H9 (cell line): ENCODE measurements around the gene LITAF. TPM values are rescaled to one million over a fixed set of nuclear protein-coding genes. Genes with fewer than 3 reads are reported as not detected.
A peak's percentile ranks its signal among the peaks of the same experiment; 100 is the strongest.

Experiments
- DNase-seq: peaks from one replicate; pipeline ENCODE4 v3.0.0-alpha.2; 2017
- H2AFZ ChIP-seq: one replicate; pipeline ENCODE4 v1.6.1; 2013; ENCODE audit warnings: mild to moderate bottlenecking, low read length, control low read depth, moderate library complexity
- H2AK5ac ChIP-seq: 2 replicates; pipeline ENCODE4 v1.6.1; 2013; ENCODE audit warnings: low read length, control low read depth, mixed read lengths; ENCODE audit not compliant: insufficient read length
- H2BK120ac ChIP-seq: one replicate; pipeline ENCODE4 v1.6.1; 2013; ENCODE audit warnings: low read depth, mild to moderate bottlenecking, low read length, control low read depth, inconsistent platforms; ENCODE audit not compliant: poor library complexity, severe bottlenecking
- H2BK12ac ChIP-seq: 2 replicates; pipeline ENCODE4 v1.6.1; 2013; ENCODE audit warnings: low read length, control low read depth, mixed read lengths, low read depth; ENCODE audit not compliant: insufficient read length
- H2BK15ac ChIP-seq: 2 replicates; pipeline ENCODE4 v1.6.1; 2013; ENCODE audit warnings: low read depth, low read length, control low read depth
- H2BK20ac ChIP-seq: one replicate; pipeline ENCODE4 v1.6.1; 2013; ENCODE audit warnings: low read depth, mild to moderate bottlenecking, low read length, control low read depth, inconsistent platforms; ENCODE audit not compliant: poor library complexity, severe bottlenecking
- H2BK5ac ChIP-seq: 2 replicates; pipeline ENCODE4 v1.6.1; 2013; ENCODE audit warnings: low read length, control low read depth, mixed read lengths; ENCODE audit not compliant: insufficient read length
- H3K14ac ChIP-seq: 2 replicates; pipeline ENCODE4 v1.6.1; 2013; ENCODE audit warnings: low read length, control low read depth; ENCODE audit not compliant: insufficient read depth
- H3K18ac ChIP-seq: 2 replicates; pipeline ENCODE4 v1.6.1; 2013; ENCODE audit warnings: low read depth, mild to moderate bottlenecking, mixed read lengths, low read length, control low read depth; ENCODE audit not compliant: insufficient read length
- H3K23ac ChIP-seq: 2 replicates; pipeline ENCODE4 v1.6.1; 2013; ENCODE audit warnings: low read length, control low read depth, mixed read lengths, low read depth; ENCODE audit not compliant: insufficient read length
- H3K23me2 ChIP-seq: 2 replicates; pipeline ENCODE4 v1.6.1; 2013; ENCODE audit warnings: low read depth, mild to moderate bottlenecking, mixed read lengths, low read length, control low read depth; ENCODE audit not compliant: insufficient read length, poor library complexity, severe bottlenecking
- H3K27ac ChIP-seq: 2 replicates; pipeline ENCODE4 v1.5.1; 2013; ENCODE audit warnings: low read length, control low read depth, mixed read lengths, low read depth; ENCODE audit not compliant: insufficient read length
- H3K27me3 ChIP-seq: 2 replicates; pipeline ENCODE4 v1.6.1; 2013; ENCODE audit warnings: low read length, control low read depth, inconsistent platforms; ENCODE audit not compliant: insufficient read depth
- H3K4ac ChIP-seq: 2 replicates; pipeline ENCODE4 v1.6.1; 2013; ENCODE audit warnings: low read depth, mild to moderate bottlenecking, control low read depth, inconsistent platforms, low read length, moderate library complexity
- H3K4me1 ChIP-seq: 2 replicates; pipeline ENCODE4 v1.6.1; 2013; ENCODE audit warnings: low read length, control low read depth, inconsistent platforms; ENCODE audit not compliant: insufficient read depth
- H3K4me2 ChIP-seq: 2 replicates; pipeline ENCODE4 v1.6.1; 2013; ENCODE audit warnings: low read length, control low read depth, mixed read lengths; ENCODE audit not compliant: insufficient read length, insufficient read depth
- H3K56ac ChIP-seq: 2 replicates; pipeline ENCODE4 v1.6.1; 2013; ENCODE audit warnings: low read depth, mild to moderate bottlenecking, mixed read lengths, low read length, control low read depth; ENCODE audit not compliant: insufficient read length
- H3K79me1 ChIP-seq: 2 replicates; pipeline ENCODE4 v1.6.1; 2013; ENCODE audit warnings: low read depth, mild to moderate bottlenecking, moderate library complexity, low read length, control low read depth, inconsistent platforms; ENCODE audit not compliant: insufficient read depth, poor library complexity, severe bottlenecking
- H3K79me2 ChIP-seq: 2 replicates; pipeline ENCODE4 v1.6.1; 2013; ENCODE audit warnings: low read length, control low read depth, inconsistent platforms; ENCODE audit not compliant: insufficient read depth
- H3K9ac ChIP-seq: 2 replicates; pipeline ENCODE4 v1.6.1; 2013; ENCODE audit warnings: low read length, control low read depth, mixed read lengths; ENCODE audit not compliant: insufficient read length; ENCODE audit errors: extremely low read depth
- H3K9me3 ChIP-seq: one replicate; pipeline ENCODE4 v1.6.1; 2013; ENCODE audit warnings: low read depth, low read length, inconsistent platforms; ENCODE audit not compliant: control insufficient read depth
- H3T11ph ChIP-seq: one replicate; pipeline ENCODE4 v1.6.1; 2013; ENCODE audit warnings: mild to moderate bottlenecking, low read length, control low read depth, inconsistent platforms
- H4K20me1 ChIP-seq: one replicate; pipeline ENCODE4 v1.6.1; 2013; ENCODE audit not compliant: control insufficient read depth, insufficient read length, insufficient read depth
- H4K5ac ChIP-seq: 2 replicates; pipeline ENCODE4 v1.6.1; 2013; ENCODE audit warnings: low read depth, mild to moderate bottlenecking, mixed read lengths, low read length, control low read depth; ENCODE audit not compliant: insufficient read length
- H4K8ac ChIP-seq: replicated peaks from 2 replicates; pipeline ENCODE4 v1.6.1; 2013; ENCODE audit warnings: low read length, control low read depth, mixed read lengths, low read depth; ENCODE audit not compliant: insufficient read length
- H4K91ac ChIP-seq: 2 replicates; pipeline ENCODE4 v1.6.1; 2013; ENCODE audit warnings: low read depth, mild to moderate bottlenecking, moderate library complexity, mixed read lengths, low read length, control low read depth; ENCODE audit not compliant: insufficient read length
- H3K27ac Mint-ChIP-seq, 3 experiments: 2 replicates in 2 of 3; 3 replicates in 1 of 3; pipeline ENCODE4 v1.8.0; 2020 to 2021; ENCODE audit warnings: mixed read lengths in 3 of 3, mild to moderate bottlenecking in 1 of 3, moderate library complexity in 1 of 3
- H3K27me3 Mint-ChIP-seq: 2 replicates; pipeline ENCODE4 v1.8.0; 2021; ENCODE audit warnings: low read depth, mild to moderate bottlenecking, moderate library complexity, mixed read lengths
- H3K36me3 Mint-ChIP-seq, 3 experiments: 2 replicates in 2 of 3; 3 replicates in 1 of 3; pipeline ENCODE4 v1.8.0; 2020 to 2021; ENCODE audit warnings: low read depth in 3 of 3, mixed read lengths in 3 of 3; ENCODE audit not compliant: insufficient read depth in 1 of 3
- H3K4me1 Mint-ChIP-seq, 2 experiments: 2 replicates each; pipeline ENCODE4 v1.8.0; 2020; ENCODE audit warnings: mixed read lengths in 2 of 2
- H3K4me3 Mint-ChIP-seq, 2 experiments: 2 replicates in 1 of 2; 3 replicates in 1 of 2; pipeline ENCODE4 v1.8.0; 2020 to 2021; ENCODE audit warnings: mild to moderate bottlenecking in 2 of 2, mixed read lengths in 2 of 2, moderate library complexity in 1 of 2
- H3K9me3 Mint-ChIP-seq, 2 experiments: 2 replicates in 1 of 2; 3 replicates in 1 of 2; pipeline ENCODE4 v1.8.0; 2020; ENCODE audit warnings: mild to moderate bottlenecking in 2 of 2, mixed read lengths in 2 of 2, moderate library complexity in 1 of 2
- CTCF ChIP-seq: fragments of 200-600 bp; sonication (generic); conservative IDR thresholded peaks from 3 replicates; pipeline ENCODE4 v1.8.0; 2021; ENCODE audit warnings: antibody characterized with exemption, mild to moderate bottlenecking
- whole genome bisulfite sequencing: extraction: QIAGEN DNeasy Blood & Tissue Kit; methylation state at CpG from one replicate; pipeline ENCODE4 v1.1.7; 2013; ENCODE audit warnings: missing lambda C conversion rate, low lambda C conversion rate, mixed read lengths; ENCODE audit not compliant: insufficient read length; ENCODE audit errors: extremely low coverage; 5-methylcytosine and 5-hydroxymethylcytosine counted together
- total RNA-seq: library from RNA; stranded (reverse); gene quantifications from 2 replicates; pipeline ENCODE4 v1.2.1, GENCODE V29; 2021

LITAF gene
- total RNA-seq, 1 experiment from 2014 or later = 249 TPM

- H3K4me1 ChIP-seq = no peaks in the 10 kb centered on the region
- H4K20me1 ChIP-seq = no peaks in the 10 kb centered on the region
- Mint-ChIP-seq H3K4me1 (peaks cover 28 to 46% of the 10 kb centered on the region in 2 experiments), H3K4me3 (no peak overlapping the region), H3K27me3 (no peaks in the 10 kb centered on the region; the same call in 1 of the 2 replicates), H3K9me3 (no peaks in the 10 kb centered on the region; a peak in 2 of 5 replicates), H3K36me3 (no peaks in the 10 kb centered on the region), H3K27ac (peak overlapping the region in 2 of 3 experiments; percentile 33 to 70; a peak in 2 of 7 replicates)
- no peak overlapping the region for H2BK20ac ChIP-seq
- no peaks in the 10 kb centered on the region for H3K79me1 ChIP-seq
- no peak overlapping the region for H3K4me2 ChIP-seq
- WGBS = no CpG with 5 or more reads among the region's 7 CpGs
- no peak overlapping the region for H4K5ac ChIP-seq
- no peak overlapping the region for H2BK5ac ChIP-seq
- no peak overlapping the region for H3K27ac ChIP-seq
- H3K79me2 ChIP-seq = no peaks in the 10 kb centered on the region
- H2BK15ac ChIP-seq = no peak overlapping the region
- H2BK120ac ChIP-seq = no peak overlapping the region
- no peak overlapping the region for H3T11ph ChIP-seq
- no peak overlapping the region for H3K23ac ChIP-seq
- H4K91ac ChIP-seq = no peak overlapping the region
- no peaks in the 10 kb centered on the region for H3K27me3 ChIP-seq
- no peak overlapping the region for H2AK5ac ChIP-seq
- no peak overlapping the region for H3K14ac ChIP-seq
- H3K18ac ChIP-seq = no peak overlapping the region
- H3K9me3 ChIP-seq = no peaks in the 10 kb centered on the region
- no peak overlapping the region for H4K8ac ChIP-seq
- no peak overlapping the region for H3K9ac ChIP-seq
- H3K4ac ChIP-seq = no peak overlapping the region
- H2AFZ ChIP-seq = no peak overlapping the region
- no peak for DNase-seq
- no peak for TF ChIP-seq CTCF
- no peaks in the 10 kb centered on the region for H3K23me2 ChIP-seq
- H3K56ac ChIP-seq = no peak overlapping the region
- H2BK12ac ChIP-seq = no peak overlapping the region
These were observed 15.6 kb upstream of the LITAF start for GRCh38 chr16:11602321-11602720.
